Large intestine (tissue), 3 donors: ENCODE results near the gene ADAMTS18. TPM values are rescaled to one million over a fixed set of nuclear protein-coding genes. Genes with fewer than 3 reads are reported as not detected.

Source experiments
- DNase-seq, 2 donors: peaks; one replicate each; pipeline versions ENCODE4 v3.0.0 to v3.0.0-alpha.2; 2013
- H3K27ac ChIP-seq: one replicate; pipeline ENCODE4 v1.5.1; 2013; ENCODE audit warnings: low read length
- H3K27me3 ChIP-seq: 2 replicates; pipeline ENCODE4 v1.6.1; 2013; ENCODE audit warnings: low read length; ENCODE audit not compliant: control insufficient read depth, insufficient read depth
- H3K36me3 ChIP-seq: 2 replicates; pipeline ENCODE4 v1.6.1; 2013; ENCODE audit warnings: low read length; ENCODE audit not compliant: control insufficient read depth, insufficient read depth
- H3K4me1 ChIP-seq: one replicate; pipeline ENCODE4 v1.6.1; 2013; ENCODE audit warnings: low read length; ENCODE audit not compliant: control insufficient read depth, insufficient read depth
- H3K4me3 ChIP-seq: one replicate; pipeline ENCODE4 v1.5.1; 2013; ENCODE audit warnings: low read length
- H3K9me3 ChIP-seq: one replicate; pipeline ENCODE4 v1.6.1; 2013; ENCODE audit warnings: mild to moderate bottlenecking, low read depth, low read length, moderate library complexity; ENCODE audit not compliant: control insufficient read depth
- WGBS: methylation state at CpG from one replicate; pipeline ENCODE4 v1.1.5; 2013; ENCODE audit warnings: low lambda C conversion rate; ENCODE audit not compliant: insufficient coverage; 5-methylcytosine and 5-hydroxymethylcytosine counted together
- polyA plus RNA-seq: library from polyadenylated mRNA; unstranded; fragments of 120-200 nt; gene quantifications from one replicate; pipeline ENCODE4 v1.2.1, GENCODE V29; 2013

The ADAMTS18 gene
- polyA plus RNA-seq, 1 donor, result 1.9 TPM

GRCh38 chr16:77330332-77331042 lies 104.3 kb downstream of the ADAMTS18 start:
- Histone ChIP-seq H3K4me3 (no peak overlapping the region), H3K27me3 (no peaks in the 10 kb centered on the region), H3K4me1 (no peaks in the 10 kb centered on the region), H3K9me3 (no peaks in the 10 kb centered on the region), H3K27ac (no peak overlapping the region), H3K36me3 (no peaks in the 10 kb centered on the region)
- 83% methylated on average over 1 of the region's 5 CpGs for WGBS
- no peak for DNase-seq

DNA sequence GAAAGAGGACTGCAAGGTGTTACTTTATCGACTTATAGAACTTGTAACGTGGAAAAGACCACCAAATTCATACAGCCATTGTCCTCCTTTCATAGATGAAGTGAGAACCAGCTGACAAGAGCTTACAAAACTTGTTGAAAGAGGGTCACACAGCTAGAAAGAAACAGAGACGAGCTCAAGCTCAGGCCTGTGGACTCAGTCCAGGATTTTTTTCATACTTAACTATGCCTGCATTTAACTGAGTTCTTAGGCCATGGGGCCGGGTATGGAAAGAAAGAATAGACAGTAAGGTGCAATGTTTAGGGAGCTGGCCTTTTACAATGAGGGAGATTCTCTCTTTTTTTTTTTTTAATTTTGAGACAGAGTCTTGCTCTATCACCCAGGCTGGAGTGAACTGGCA lies 106.1 kb downstream of the ADAMTS18 start:
- DNase-seq, result no peak
- Histone ChIP-seq H3K4me1 (no peaks in the 10 kb centered on the region), H3K4me3 (no peak overlapping the region), H3K9me3 (no peaks in the 10 kb centered on the region), H3K27me3 (no peaks in the 10 kb centered on the region), H3K27ac (no peak overlapping the region), H3K36me3 (no peaks in the 10 kb centered on the region)
- WGBS, result 83% methylated on average over 2 of the region's 4 CpGs

DNA sequence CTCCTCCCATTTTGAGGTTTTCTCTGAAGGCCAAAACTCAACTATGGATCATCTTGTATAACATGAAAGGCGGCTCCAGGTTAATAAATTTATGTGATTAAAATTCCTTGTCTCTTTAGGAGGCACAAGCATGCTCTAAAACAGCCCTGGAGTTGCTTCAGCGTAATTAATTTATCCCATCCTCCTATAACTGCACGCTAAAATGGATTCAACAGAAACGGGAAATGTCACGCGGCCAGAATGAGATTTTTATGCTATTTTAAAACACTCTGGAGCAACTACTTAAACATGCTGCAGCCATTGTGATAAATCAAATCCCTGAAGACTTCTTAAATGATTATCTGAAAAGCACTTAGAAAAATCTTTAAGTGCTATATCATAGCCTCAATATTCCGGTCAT lies 106.6 kb downstream of the ADAMTS18 start:
- no peak for DNase-seq
- H3K4me3 ChIP-seq, result no peak overlapping the region
- 100% methylated on average over 1 of the region's 7 CpGs for WGBS
- no peaks in the 10 kb centered on the region for H3K4me1 ChIP-seq
- H3K36me3 ChIP-seq, result no peaks in the 10 kb centered on the region
- no peaks in the 10 kb centered on the region for H3K9me3 ChIP-seq
- H3K27me3 ChIP-seq, result no peaks in the 10 kb centered on the region
- H3K27ac ChIP-seq, result no peak overlapping the region

GRCh38 chr16:77327717-77328116 lies 107.1 kb downstream of the ADAMTS18 start:
- Histone ChIP-seq H3K9me3 (no peaks in the 10 kb centered on the region), H3K36me3 (no peaks in the 10 kb centered on the region), H3K4me3 (no peak overlapping the region), H3K4me1 (no peaks in the 10 kb centered on the region), H3K27ac (no peak overlapping the region), H3K27me3 (no peaks in the 10 kb centered on the region)
- DNase-seq, result no peak
- no CpG with 5 or more reads among the region's 2 CpGs for WGBS

- WGBS, result no CpG with 5 or more reads among the region's 3 CpGs
- no peaks in the 10 kb centered on the region for H3K27me3 ChIP-seq
- no peak overlapping the region for H3K4me3 ChIP-seq
- H3K4me1 ChIP-seq, result no peaks in the 10 kb centered on the region
- no peaks in the 10 kb centered on the region for H3K9me3 ChIP-seq
- H3K27ac ChIP-seq, result no peak overlapping the region
- H3K36me3 ChIP-seq, result no peaks in the 10 kb centered on the region
- no peak for DNase-seq
Measured at GRCh38 chr16:77324729-77325128, 110.1 kb downstream of the ADAMTS18 start.

DNA sequence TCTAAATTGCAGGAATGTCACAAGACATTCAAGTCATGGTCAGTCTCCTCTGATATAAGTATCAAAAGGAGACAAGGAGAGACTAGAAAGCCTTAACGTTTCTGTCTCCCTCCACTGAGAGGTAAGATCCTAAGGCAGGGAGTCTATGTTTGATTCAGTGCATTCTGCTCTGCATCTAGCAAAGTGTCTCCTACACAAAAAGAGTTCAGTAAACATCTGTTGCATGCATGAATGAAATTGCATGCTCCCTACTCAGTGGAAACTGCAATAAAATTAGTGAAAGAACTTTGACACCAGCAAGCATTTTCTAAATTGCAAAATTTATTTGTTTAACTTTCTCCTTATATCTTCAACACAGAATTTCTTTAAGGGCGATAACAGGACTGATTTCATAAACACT lies 111.1 kb downstream of the ADAMTS18 start:
- Histone ChIP-seq H3K9me3 (no peaks in the 10 kb centered on the region), H3K4me1 (no peaks in the 10 kb centered on the region), H3K36me3 (no peaks in the 10 kb centered on the region), H3K4me3 (no peak overlapping the region), H3K27me3 (no peaks in the 10 kb centered on the region), H3K27ac (no peak overlapping the region)
- DNase-seq, result no peak
- no CpG with 5 or more reads among the region's 2 CpGs for WGBS

GRCh38 chr16:77322757-77323156 lies 112.1 kb downstream of the ADAMTS18 start:
- Histone ChIP-seq H3K36me3 (no peaks in the 10 kb centered on the region), H3K9me3 (no peaks in the 10 kb centered on the region), H3K4me3 (no peak overlapping the region), H3K27ac (no peak overlapping the region), H3K4me1 (no peaks in the 10 kb centered on the region), H3K27me3 (no peaks in the 10 kb centered on the region)
- 45% methylated on average over 2 of the region's 2 CpGs for WGBS
- DNase-seq, result no peak

- no peaks in the 10 kb centered on the region for H3K9me3 ChIP-seq
- no peak for DNase-seq
- no peaks in the 10 kb centered on the region for H3K27me3 ChIP-seq
- no peak overlapping the region for H3K27ac ChIP-seq
- H3K4me3 ChIP-seq, result no peak overlapping the region
- H3K36me3 ChIP-seq, result no peaks in the 10 kb centered on the region
- no CpG with 5 or more reads among the region's 2 CpGs for WGBS
- no peaks in the 10 kb centered on the region for H3K4me1 ChIP-seq
Measured at GRCh38 chr16:77317059-77317458, 117.8 kb downstream of the ADAMTS18 start.

DNA sequence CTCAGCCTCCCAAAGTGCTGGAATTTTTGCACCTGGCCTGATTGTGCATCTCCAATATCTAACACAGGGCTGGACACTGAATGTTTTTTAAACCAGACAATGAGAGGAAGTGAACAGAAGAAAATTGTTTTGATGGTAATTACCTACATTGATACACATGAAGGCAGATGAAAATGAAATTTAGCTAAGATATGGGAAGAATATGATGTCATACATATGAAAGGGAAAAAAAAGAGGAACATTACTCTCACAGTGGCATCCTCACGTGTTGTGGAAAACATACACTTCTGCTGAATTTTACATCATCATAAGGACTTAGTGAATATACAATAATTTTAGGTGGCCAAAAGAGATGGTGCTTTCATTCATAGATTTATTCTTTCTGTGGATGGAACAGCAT lies 124.0 kb downstream of the ADAMTS18 start:
- no CpG with 5 or more reads among the region's 1 CpG for WGBS
- no peaks in the 10 kb centered on the region for H3K4me1 ChIP-seq
- H3K27me3 ChIP-seq, result no peaks in the 10 kb centered on the region

GRCh38 chr16:77308163-77308561 lies 126.7 kb downstream of the ADAMTS18 start:
- Histone ChIP-seq H3K4me1 (no peaks in the 10 kb centered on the region), H3K27me3 (no peaks in the 10 kb centered on the region), H3K36me3 (no peaks in the 10 kb centered on the region), H3K4me3 (no peak overlapping the region), H3K9me3 (no peaks in the 10 kb centered on the region), H3K27ac (no peak overlapping the region)
- no CpG with 5 or more reads among the region's 1 CpG for WGBS
- DNase-seq, result no peak

More for the DNA sequence above, 124.0 kb downstream of the ADAMTS18 start:
- H3K36me3 ChIP-seq, result no peaks in the 10 kb centered on the region
- DNase-seq, result no peak
- no peak overlapping the region for H3K27ac ChIP-seq
- H3K4me3 ChIP-seq, result no peak overlapping the region
- H3K9me3 ChIP-seq, result no peaks in the 10 kb centered on the region
